NCI-H748 (cell line): ENCODE data around the gene FBXW11.

Experiments
- DNase-seq: peaks from one replicate; lab custom pipeline; 2025; ENCODE audit not compliant: unreplicated experiment; lab: John Stamatoyannopoulos, UW

The FBXW11 gene

DNA sequence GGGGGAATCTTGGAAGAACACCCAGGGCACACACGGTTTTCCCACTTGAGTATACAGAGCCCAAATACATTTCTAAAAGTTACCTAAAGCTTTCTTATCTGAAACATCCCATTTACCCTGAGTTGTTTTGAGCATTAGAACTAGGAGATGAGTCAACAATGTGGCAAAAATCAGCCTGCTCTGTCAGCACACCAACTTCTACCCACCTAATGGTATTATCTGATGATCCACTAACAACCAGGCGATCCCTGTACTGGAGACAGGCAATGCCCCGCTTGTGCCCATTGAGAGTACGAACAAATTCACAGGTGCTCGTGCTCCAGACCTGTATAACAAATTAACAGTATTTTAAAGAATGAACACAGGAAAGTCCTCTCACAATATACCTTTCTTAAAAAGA, 133.8 kb downstream of the FBXW11 start:
- DNase-seq: no peak

DNA sequence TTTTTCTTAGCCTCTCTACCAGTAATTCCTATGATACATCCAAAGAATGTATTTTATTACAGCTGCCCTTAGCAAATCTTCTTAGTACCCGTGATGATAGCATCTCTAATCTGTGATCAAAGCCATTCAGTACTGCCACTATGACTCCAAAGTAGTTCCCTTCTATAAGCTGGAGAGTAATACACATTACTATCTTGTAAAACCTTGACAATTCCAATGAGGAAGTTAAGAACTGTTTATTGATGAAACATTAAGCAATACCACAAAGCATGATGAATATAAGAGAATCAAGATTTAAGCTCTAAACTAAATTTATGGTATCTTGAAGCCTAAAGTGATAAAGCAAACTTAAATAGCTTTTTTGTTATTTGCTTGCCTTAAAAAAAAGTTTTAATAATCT, 134.7 kb downstream of the FBXW11 start:
- no peak for DNase-seq

DNA sequence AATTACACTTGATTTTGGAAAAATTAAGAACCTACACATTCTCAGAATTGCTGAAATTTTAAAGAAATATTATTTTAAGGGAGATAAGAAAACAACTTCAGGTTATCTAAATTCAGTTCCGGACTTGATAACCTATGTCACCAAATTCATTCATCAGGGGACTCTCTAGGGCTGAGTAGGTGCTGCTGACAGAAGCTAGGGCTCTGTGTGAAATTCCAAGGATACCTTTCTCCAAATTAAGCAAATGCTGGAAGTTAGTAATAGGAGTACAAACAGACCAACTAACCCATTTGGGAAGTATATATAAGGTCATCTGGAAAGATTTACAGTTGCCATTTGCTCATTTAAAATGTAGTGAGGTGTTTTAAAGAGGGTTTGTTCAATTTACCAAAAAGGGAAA, 136.5 kb downstream of the FBXW11 start:
- no peak for DNase-seq

DNA sequence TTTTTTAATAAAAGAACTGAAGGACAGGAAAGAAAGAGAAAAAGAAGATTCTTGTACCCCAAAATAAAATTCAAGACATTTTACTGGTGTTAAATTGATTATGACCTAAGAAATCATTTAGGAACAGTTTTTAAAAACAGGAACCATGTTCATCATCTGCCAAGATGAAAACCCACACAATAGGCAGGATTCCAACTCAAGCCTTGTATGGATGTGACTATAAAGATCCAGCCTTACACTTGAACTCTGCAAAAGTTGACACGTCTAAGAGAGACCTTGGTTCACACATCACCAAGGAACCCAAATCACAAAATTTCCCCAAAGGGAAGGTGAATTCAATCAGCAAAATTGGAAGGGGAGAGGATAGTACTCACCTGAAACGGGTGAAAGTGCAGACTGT, 138.2 kb downstream of the FBXW11 start:
- DNase-seq: no peak

DNA sequence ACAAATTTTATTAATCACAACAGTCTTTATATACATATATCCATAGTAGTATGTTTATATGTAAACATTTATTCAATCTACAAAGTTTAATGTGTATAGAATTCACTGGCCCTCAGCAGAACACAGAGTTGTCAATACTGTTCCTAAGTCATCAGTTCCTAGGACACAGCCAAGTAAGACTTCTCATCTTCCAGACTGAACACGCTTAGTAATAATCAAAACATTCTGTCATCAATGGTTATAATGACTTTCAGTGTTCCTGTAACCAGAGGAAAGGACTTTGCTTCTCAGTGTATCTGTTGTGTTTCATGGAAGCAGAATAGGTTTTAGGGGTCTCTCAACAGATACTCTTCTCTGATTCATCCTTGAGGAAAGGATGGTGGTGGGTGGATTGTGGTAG, 138.7 kb downstream of the FBXW11 start:
- DNase-seq: no peak

DNA sequence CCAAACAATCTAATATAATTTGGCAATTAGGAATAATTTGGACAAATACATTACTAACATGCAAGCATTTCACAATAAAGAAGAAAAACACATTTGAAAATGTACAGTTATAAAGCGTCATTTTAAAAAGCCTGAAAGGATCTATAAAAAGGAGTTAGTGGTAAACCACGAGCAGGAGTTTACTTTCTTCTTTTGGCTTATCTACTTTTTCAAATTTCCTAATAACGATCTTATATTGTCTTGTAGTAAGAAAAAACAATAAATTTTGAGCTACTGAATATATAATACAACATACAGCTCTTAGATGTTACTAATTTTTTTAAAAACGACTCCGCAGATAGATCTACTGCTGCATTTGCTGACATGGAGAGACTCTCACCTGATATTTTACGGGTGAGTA, 141.0 kb downstream of the FBXW11 start:
- no peak for DNase-seq

DNA sequence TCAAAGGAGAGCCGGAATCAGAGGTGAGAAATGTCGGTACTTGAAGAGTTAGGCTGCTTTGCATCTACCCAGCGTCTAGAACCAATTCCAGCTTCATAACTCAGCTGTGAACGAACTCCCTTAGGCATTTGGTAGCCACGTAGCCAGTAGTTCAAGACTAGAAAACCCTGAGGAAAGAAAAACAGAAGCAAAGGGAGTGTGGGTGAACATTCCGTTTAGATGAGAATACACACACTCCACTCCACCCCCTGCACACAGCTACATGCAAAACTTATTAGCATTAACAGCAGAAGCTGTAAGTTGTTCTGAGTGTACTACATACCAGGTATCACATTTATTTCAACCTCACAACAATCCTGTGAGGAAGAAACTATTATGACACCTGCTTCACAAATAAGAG, 142.5 kb downstream of the FBXW11 start:
- no peak for DNase-seq

DNA sequence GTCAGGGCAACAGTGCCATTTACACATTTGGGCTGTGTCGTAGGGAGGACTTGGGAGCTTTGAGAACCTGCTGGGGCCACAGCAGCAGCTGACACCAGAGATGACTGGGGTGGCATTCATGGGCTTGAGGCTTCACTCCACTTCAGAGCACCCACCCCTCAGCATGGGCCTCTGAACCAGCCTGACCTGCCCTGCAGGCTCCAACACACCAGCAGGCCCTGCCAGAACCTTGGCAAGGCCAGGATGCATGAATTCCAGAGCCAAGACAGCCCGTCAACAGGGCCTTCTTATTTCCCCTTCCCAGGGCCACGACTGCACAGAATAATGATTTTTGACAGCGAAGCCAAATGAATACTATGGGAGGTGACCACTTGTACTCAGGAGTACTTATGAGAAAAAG, 143.8 kb downstream of the FBXW11 start:
- DNase-seq: no peak

DNA sequence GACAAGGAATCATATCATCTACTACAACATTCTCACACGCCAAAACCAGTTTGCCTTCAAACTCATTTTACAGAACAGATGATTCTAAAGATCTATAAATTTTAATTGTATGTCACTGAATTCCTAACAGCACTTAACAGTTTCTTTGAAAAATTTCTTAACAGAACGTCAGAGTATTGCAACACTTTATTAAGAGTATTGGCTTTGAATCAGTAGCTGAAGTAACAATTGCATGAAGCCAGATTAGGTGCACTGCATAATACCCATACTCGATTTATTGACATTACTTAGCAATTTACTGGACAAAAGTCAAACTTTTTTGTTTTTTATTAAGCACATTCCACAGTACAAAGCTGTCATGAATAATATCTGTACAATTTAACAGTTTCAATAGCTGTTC, 145.1 kb downstream of the FBXW11 start:
- DNase-seq: no peak

DNA sequence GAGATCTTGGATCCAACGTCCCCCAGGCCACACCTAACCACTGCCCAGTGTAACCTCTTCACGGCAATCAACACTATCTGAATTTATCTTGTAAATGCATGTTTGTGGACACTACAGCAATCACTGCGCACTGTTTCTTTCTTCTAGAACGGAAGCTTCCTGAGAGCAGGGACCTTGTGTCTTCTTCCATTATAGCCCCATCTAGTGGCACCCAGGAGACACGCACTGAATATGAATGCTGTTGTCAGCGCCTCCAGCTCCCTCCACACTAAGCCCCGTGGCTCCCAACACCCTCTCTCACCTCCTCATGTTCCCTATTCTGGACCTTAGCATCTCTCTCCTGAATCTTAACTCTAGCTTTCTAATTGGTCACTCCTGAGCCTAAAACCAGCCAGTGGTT, 148.1 kb downstream of the FBXW11 start:
- peak; percentile 29 for DNase-seq

DNA sequence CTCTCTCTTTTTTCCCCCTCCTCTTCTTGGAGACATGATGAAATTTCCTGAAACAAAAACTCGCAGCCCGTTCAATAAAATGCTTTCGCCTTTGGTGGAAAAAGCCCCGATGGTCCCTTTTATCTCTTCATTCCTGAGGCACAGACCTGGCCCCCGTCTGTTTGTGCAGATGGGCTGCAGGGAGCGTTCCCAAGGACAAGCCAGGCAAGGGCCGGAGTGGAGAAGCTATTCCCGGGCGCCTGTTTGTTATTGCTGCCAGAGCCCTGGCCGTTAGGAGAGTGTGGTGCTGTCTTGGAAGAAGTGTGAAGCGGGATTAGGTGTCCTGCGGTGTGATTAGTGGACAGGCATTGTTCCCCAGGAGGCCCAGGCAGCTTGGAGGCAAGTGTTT, 149.0 kb downstream of the FBXW11 start:
- no peak for DNase-seq

DNA sequence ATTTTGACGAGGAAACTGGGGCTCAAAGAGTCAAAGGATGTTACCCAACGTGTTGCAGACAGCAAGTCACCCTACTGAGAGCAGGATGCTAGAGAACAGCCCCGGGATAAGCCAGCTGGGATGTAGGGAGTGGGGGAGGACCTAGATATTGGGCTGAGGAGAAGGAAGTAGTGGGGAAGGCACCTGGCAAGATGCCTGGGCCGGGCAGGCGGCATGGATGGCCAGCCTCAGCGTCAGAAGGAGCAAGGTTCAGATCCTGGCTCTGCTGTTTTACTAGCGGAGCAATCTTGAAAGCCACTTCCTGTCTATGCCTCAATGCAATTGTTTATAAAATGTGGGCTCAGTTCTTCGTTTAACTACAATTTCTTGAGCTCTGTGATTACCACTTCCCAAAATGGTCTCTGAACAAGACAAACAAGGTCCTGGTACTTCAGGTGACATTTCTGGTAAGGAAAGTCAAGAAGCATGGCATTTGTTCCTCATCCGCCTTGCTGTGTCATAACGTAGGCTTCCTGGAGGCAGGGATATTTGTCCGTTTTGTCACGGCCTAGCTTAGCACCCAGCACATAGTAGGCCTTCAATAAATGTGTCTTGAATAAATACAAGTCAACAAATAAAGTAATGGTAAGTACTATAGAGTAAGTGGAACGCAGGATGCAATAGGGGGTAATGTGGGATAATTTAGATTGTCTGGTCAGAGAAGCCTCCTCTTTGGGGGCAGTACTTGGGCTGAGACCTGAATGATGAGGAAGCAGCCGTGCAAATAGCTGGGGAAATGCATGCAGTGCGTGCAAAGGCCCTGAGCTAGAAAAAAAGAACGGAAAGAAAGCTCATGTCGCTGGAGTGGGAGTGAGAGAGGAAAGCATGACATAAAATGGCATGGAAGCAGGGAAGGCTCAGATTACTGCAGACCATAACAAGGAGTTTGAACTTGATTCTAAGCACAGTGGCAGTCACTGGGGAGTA, 150.4 kb downstream of the FBXW11 start:
- DNase-seq: no peak

DNA sequence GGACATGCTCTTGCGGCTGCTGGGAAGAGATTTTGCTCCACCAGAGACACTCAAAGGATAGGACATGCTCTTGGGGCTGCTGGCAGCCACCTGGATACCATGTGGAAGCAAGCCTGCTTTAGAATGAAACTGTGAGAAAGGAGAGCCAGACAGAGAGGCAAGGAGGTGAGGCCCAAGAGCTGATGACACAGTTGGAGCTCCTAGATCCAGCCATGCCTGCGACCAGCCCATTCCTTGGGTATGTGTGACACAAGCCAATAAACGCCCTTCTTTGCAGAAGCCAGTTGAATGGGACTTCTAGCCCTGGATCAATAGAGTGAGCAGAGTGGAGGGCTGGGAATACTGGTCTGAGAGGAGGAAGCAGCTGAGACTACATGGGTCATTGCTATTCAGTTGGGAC, 151.2 kb downstream of the FBXW11 start:
- no peak for DNase-seq

DNA sequence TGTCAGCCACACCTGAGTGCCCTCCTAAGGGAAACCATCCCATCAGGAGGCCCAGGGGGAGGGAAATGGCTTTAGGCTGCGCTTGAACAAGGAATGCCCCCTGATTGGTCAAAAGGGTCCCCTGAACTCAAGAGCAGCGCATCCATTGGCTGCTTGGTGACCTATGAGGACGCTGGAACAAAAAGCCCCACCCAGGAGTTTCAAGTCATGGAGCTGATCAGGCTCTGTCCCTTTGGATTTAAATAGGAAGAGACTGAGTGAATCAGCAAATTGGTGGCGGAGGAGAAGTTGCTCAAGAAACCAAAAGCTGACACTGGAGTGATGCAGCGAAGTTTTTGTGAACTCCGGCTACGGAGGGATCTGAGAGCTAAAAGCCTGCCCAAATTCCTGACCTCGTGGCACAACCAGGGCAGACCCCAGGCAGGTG, 154.2 kb downstream of the FBXW11 start:
- no peak for DNase-seq

DNA sequence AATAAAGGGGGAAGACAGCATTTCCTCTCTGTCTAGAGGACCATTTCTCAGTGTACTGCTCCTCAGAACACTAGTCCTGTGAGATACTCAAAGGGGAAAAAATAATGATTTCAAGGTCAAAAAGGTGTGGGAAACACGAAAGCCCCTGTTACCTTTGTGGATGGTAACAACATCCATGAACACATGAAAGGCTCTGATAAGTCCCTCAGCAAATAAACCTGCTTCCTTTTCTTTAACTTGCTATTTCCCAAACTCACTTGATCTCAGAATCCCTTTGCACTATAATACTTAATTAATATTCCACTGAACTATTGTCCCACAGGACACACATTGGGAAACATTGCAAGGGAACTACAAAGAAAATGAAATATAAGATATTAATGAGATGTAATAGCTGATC, 155.2 kb downstream of the FBXW11 start:
- no peak for DNase-seq

DNA sequence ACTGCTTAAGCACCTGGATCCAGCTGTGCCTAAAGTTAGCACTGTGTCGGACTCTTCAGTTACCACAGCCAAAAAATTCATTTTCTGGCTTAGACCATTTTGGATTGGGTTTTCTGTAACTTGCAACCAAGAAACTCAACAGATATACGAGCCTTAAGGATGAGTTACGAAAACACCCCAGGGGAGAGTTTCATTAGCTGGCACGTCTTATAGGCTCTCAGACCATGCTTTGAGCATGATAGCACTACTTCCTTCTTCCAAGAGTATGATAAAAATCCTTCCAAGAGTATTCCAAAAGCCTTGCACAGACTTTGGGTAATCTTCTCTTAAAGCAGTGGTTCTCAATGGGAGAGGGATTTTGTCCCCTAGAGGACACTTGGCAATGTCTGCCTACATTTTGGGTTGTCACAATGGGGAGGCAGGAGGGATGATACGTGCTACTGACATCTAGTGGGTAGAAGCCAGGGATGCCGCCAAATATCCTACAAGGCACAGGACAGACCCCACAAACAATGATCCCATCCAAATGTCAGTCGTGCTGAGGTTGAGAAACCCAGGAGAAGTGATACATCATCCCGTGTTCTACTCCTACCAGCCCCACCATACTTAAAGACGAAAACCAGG, 156.0 kb downstream of the FBXW11 start:
- DNase-seq: peak; percentile 24

DNA sequence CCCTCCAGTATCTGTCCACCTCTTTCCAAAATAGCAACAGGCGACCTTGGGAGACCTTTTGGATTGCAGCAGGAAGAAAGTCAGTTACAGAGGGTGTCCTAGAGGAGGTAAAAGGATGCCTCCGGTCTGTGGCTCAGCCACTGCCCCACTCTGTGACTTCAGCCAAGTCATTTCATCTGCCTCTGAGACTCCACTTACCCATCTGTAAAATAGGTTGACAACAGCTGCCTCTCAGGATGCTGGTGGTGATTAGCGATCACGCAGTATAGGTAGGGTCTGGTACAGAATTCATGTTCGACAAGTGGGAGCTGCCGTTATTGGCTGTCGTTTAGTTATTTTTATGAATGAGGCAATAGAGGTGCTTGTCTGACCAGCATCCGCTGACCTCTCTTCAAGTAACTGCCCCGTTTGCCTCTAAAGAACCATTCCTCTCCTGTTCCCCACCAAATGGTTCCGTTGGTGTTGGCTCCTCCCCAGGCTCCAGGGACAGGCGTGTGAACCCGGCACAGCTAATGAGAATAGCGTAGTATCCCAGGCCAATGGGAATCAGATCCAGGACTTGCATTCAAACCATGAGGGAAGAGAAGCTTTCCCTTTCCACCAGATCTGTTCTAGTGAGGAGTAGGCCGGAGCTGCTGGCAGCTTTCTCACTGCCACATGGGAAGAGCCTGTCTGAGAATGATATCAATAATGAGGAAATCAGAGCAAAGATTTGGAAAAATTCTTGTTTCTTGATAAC, 156.7 kb downstream of the FBXW11 start:
- no peak for DNase-seq

DNA sequence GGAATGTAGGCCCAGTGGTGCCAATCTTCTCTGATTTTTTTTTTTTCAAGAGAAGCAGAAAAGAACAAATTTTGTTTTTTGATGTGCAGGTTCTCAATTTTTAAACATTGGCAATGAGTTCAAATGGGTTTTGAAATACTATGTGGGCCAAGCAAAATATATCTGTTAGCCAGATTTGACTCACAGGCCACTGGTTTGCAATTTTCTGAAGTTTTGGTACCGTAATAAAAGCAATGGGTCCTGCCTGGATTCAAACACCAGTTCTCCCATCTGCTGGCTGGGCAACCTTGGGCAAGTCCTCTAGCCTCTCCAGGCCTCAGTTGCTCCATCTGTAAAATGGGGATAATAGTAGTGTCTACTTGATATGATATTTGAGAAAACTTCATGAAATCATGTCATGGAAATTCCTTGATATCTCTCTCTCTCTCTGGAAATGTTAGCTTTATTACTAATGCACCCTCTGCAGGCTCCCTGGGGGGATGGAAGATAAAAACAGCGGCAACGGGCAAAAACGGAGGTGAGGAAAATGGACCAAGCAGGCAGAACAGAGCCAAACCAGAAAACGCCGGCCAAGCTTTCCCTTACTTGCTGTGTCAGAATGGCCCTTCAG, 157.4 kb downstream of the FBXW11 start:
- no peak for DNase-seq

DNA sequence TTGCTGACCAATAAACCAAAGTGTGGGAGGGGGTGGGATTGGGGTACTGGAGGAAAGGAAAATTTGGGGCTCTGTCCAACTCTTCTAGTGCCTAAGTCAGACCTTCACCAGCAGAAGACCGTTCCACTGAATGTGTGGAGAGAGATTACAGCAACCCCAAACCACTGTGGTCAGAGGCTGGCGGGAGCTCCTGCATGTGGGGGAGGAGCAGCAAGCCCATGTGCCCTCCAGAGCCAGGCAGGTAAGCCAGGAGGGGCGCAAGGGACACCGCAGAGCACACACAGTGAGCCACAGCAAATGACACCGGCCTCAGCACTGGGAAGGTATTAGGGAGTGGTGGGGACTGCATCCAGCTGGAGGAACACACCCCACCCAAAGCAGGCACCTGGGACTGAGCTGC, 158.0 kb downstream of the FBXW11 start:
- DNase-seq: no peak

DNA sequence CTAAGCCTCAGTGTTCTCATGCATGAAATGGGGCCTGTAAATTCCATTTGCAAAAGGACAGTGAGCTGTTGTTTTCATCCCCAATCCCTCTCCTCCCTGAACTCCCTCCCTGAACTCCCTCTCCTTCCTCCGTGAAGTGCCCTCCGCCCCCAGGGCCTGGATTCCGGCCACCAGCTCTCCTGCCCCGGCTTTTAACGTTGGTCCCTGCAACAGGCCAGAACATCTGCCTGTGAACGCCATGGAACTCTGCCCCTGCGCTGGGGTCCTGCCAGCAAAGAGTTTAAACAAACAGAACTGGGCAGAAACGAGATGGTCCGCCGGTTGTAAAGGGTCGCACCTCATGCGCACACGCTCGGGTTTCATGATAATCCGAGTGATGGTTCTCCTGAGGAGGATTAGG, 158.4 kb downstream of the FBXW11 start:
- DNase-seq: no peak

DNA sequence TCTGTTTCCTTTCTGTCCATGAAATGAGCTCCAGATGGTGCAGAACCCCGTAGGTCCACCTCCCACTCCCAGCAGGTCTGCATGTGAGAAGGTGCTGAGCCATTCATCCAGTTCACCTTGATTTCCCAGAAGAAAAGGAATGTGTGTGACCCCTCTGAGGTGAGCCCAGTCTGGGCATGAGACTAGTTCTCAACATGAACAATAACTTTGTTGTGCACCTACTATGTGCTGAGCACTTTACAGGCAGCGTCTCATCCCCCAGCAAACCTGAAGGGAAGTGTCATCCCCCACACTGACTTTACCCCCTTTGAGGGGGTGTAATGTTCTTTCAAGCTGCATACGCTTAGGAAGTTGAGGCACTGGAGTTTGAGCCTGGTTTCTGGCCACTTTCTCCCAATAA, 159.4 kb downstream of the FBXW11 start:
- no peak for DNase-seq
